Cardiac fibroblast (primary cell): ENCODE measurements around the gene PDK2.

Experiments used
- DNase-seq, 2 donors: peaks; one replicate each; pipeline versions ENCODE4 v3.0.0 to v3.0.0-alpha.2; 2010; ENCODE audit warnings: low read depth in 2 of 2
- H3K4me3 ChIP-seq, 2 donors: replicated peaks in 1 of 2; 1 replicate in 1 of 2; 2 replicates in 1 of 2; pipeline ENCODE4 v1.5.1; 2011; ENCODE audit warnings: low read depth in 2 of 2, low read length in 2 of 2, mild to moderate bottlenecking in 2 of 2, moderate library complexity in 1 of 2
- CTCF ChIP-seq: IDR thresholded peaks from one replicate; pipeline ENCODE4 v1.5.1; 2011; ENCODE audit warnings: low read depth, mild to moderate bottlenecking, low read length, inconsistent platforms

Gene PDK2

DNA sequence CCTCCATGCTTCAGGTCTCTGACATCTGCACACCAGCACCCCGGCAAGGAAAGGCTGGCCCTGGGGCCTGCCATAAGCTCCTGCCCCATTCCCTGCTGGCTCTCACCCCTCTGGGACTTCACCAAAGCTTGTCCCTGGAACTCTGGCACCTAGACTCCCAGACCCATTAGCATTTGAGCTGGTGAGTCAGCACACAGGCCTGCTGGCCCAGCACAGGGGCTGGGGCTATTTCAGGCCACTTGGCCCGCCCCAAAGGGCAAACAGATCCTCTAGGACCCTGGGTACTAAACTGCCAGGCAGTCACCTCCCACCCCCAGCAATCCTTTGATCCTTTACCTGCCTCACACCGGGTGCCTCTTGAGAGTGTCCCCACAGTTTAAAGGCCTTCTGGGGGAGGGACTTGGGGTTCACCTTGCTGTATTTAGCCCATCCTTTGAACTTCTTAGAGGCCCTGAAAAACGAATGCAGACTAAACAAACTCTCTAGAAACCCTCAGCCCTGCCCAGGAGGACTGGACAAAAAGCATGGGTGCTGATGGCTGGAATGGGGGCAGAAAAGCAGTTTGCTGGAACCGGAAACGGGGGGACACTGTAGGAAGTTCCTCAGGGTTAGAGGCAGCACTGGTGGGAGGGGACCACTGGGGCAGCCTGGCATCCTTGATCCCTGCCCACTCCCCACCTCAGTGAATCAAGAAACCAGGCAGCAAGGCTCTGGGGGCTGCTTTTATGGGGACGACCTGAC lies 38.0 kb downstream of the PDK2 start:
- DNase-seq, result peak; percentile 45 to 48
- TF ChIP-seq CTCF, result no peak
- H3K4me3 ChIP-seq, result no peak overlapping the region

GRCh38 chr17:50133769-50134099 lies 38.6 kb downstream of the PDK2 start:
- TF ChIP-seq CTCF, result no peak
- H3K4me3 ChIP-seq, result no peak overlapping the region
- DNase-seq, result no peak

GRCh38 chr17:50134206-50135110 lies 39.3 kb downstream of the PDK2 start:
- H3K4me3 ChIP-seq, result no peak overlapping the region
- TF ChIP-seq CTCF, result no peak
- DNase-seq, result no peak

GRCh38 chr17:50135316-50136095 lies 40.4 kb downstream of the PDK2 start:
- no peak for DNase-seq
- no peak for TF ChIP-seq CTCF
- no peak overlapping the region for H3K4me3 ChIP-seq

GRCh38 chr17:50136096-50136687 lies 41.0 kb downstream of the PDK2 start:
- no peak overlapping the region for H3K4me3 ChIP-seq
- no peak for TF ChIP-seq CTCF

GRCh38 chr17:50137042-50137441 lies 41.9 kb downstream of the PDK2 start:
- TF ChIP-seq CTCF, result no peak

More at GRCh38 chr17:50136096-50136687, 41.0 kb downstream of the PDK2 start:
- no peak for DNase-seq

More at GRCh38 chr17:50137042-50137441, 41.9 kb downstream of the PDK2 start:
- H3K4me3 ChIP-seq, result no peak overlapping the region
- no peak for DNase-seq
